Dermis blood vessel endothelial cell (primary cell): Measurements from ENCODE around the gene SURF1. TPM values are rescaled to one million over a fixed set of nuclear protein-coding genes. Genes with fewer than 3 reads are reported as not detected.

ENCODE experiments used
- DNase-seq: peaks from one replicate; pipeline ENCODE4 v3.0.0; 2010
- total RNA-seq: library from RNA; depleted of rRNA; stranded (reverse); fragments of >200 nt; gene quantifications from 2 replicates; pipeline ENCODE4 v1.2.3, GENCODE V29; 2014

SURF1 gene
- total RNA-seq, 1 donor from 2014 or later: 31.1 TPM

- DNase-seq: no peak
Measured at GRCh38 chr9:133361507-133362092, 5.3 kb upstream of the SURF1 start.

- no peak for DNase-seq
Measured at GRCh38 chr9:133360400-133361393, 4.4 kb upstream of the SURF1 start.

- peak; percentile 38 for DNase-seq
Measured at GRCh38 chr9:133359399-133360175, 3.3 kb upstream of the SURF1 start.

GRCh38 chr9:133357656-133358055, 1.4 kb upstream of the SURF1 start:
- DNase-seq: no peak

GRCh38 chr9:133355881-133356357, 368 bp downstream of the SURF1 start:
- peak; percentile 51 for DNase-seq

GRCh38 chr9:133354766-133355165, 1.5 kb downstream of the SURF1 start:
- DNase-seq: no peak

- DNase-seq: no peak
Measured at GRCh38 chr9:133353548-133353947, 2.7 kb downstream of the SURF1 start.

DNA sequence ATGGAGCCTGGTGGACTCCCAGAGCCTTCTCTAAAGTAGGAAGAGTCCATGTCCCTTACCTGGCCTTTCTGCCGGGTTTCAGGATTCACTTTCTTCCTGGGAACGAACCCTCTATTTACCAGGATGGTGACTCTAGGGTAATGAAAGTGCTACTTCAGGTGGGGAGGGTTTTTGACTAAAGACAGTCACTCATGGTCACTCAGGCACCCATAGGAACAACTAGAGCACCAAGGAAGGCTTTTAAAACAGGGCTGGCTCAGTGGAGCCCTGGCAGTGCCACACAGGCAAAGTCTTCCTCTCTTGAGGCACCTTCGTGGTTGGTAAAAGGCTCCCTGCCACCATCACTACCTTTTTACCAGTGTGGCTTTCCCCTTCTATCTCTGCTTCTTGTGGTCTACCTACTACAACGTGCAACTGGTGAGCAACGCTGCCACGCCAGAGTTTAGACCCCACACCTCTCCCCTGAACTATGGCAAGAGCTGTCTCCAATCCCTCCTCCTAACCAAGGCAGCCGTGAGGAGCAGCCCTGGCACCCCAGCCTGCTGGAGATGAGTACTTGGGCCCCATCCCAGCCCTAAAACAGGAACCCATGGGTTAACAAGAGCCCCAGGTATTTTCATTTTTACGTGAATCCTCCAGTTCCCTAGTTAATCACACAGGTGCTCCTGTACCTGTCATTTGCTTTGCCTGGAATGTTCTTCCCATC, 3.5 kb downstream of the SURF1 start:
- DNase-seq: no peak

GRCh38 chr9:133351908-133352634, 4.2 kb downstream of the SURF1 start:
- DNase-seq: peak; percentile 76

GRCh38 chr9:133351526-133351907, 4.8 kb downstream of the SURF1 start:
- DNase-seq: no peak

GRCh38 chr9:133349965-133350616, 6.2 kb downstream of the SURF1 start:
- no peak for DNase-seq

DNA sequence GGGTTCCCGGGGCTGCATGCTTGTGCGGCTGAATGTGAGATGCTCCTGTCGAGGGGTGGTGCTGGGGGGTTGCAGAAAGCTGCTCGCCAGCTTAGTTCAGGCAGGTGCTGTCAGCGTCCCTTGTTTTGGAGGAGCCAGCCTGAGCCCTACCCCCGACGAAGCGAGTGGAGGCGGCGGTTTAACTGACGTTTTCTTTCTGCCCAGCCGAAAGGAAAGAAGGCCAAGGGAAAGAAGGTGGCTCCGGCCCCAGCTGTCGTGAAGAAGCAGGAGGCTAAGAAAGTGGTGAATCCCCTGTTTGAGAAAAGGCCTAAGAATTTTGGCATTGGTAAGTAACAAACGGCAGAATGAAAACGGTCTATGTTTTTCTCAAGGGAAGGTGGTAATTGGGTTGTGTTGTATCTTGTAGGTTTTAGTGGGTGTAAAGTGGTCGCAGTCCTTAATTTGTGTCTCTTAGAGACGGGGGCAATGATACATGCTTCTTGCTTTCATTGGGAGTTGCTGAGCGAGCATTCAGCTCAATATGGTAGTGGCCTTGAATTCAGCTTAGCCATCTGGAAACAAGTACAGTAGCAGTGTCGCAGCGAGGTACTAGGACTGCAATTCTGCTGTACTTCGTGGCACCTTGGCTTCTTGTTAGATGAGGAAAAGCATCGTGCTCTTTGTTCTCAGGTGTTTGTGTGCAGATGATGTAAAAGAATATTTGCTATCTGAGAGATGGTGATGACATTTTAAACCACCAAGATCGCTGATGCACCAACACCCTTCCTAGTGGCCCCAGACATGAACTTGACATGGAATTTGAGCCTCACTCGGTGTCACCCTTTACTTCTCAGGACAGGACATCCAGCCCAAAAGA, 7.3 kb downstream of the SURF1 start:
- DNase-seq: peak; percentile 11

DNA sequence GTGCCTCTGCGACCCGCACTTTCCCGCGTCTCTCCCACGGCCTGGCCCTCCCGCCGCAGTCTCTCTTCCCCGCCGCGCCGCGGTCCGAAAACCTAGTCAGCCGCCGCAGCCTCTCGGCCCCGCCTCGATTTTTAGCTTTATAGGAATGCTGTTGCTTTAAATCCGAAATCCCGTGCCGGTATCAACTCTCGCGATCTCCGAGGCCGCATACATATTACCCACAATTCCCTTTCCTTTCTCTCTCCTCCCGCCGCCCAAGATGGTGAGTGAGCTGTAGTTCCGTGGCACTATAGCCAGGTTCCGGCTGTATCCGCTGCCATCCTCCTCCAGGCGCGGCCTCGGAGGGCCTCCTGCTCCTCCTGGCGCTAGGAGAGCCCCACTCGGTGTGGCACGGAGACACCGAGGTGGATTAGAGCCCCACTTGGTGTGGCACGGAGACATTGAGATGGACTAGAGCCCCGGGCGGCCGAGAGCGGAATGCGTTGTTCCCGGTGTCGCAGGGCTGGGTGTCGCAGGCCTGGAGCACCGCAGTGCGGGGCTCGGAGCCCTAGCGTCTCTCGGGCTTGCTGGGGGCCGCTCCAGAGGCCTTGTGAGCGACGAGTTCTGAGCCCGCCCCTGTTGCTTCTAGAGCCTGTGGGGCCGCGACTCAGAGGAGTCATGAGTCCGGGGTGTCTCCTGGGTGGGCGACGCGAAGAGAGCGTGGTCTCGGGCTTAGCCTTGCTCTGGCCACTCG, 8.1 kb downstream of the SURF1 start, which contains the start of the genes MED22 and RPL7A:
TSS of gene MED22 (minus strand) at position 147 of the 733 bp plus-strand sequence. CDS start 1,469 bp downstream, outside the sequence.
TSS of gene RPL7A (plus strand) at position 234 of the 733 bp plus-strand sequence. CDS start at position 260, 26 bp downstream.
- peak; percentile 97 for DNase-seq

DNA sequence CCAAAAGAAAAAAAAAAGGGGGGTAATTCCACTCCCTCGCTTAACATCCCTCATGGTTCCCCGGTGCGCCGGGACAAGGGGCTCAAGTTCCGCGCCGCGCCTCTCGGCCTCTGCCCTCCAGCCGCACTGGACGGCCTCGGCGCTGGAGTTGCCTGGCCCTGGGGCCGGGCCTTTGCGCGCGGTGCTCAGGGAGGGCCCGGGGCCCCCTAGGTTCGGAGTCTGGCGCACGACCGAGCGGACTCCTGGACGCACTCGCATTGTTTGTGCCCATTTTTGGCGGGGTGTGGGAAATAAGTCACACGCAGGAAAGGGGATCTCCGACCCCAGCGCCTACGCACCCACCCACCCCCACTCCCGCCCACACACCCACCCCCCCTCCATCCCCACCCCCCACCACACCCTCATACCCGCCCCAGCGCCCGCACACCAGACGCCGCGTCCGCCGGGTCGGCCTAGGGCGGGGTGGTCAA, 8.7 kb downstream of the SURF1 start:
- DNase-seq: peak; percentile 51

- no peak for DNase-seq
Measured at GRCh38 chr9:133346021-133346785, 10.1 kb downstream of the SURF1 start.

- no peak for DNase-seq
Measured at GRCh38 chr9:133345596-133345995, 10.7 kb downstream of the SURF1 start.

DNA sequence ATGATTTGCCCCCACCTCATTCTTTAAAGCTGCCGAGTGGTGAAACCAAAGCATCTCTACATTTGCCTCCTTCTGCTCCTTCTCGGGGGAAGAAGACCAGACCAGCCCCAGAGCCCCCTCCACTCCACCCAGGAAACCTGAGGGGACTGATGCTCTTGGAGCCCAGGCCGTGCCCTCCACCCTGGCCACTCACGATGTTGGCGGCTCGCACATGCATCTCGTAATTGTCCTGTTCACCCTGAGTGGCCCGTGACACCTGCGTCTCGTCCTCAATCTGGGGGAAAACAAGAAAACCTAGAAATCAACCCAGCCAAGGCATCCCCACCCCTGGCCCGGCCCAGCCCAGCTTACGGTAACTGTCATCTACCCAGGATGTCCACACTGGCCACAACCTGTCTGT, 11.3 kb downstream of the SURF1 start:
- no peak for DNase-seq

- DNase-seq: no peak
Measured at GRCh38 chr9:133344071-133344470, 12.2 kb downstream of the SURF1 start.
